ENCODE data around the gene SNX30.

- no peak for TF ChIP-seq POLR2AphosphoS5 (IDR thresholded peaks at IDR 0.05)
- no peak for TF ChIP-seq CTCF (IDR thresholded peaks at IDR 0.05)
- TF ChIP-seq POLR2A (IDR thresholded peaks at IDR 0.05), result no peak
Measured at GRCh38 chr9:112765281-112765680, 14.7 kb downstream of the SNX30 start.

All from sigmoid colon (tissue), 4 donors.